Heart left ventricle (tissue), 16 donors: ENCODE measurements around the gene SRPK2. TPM values are rescaled to one million over a fixed set of nuclear protein-coding genes. Genes with fewer than 3 reads are reported as not detected.
"Not testable (repeated sequence)": the region's sequence is repeated elsewhere in the genome, so short reads cannot be mapped to it uniquely, and the experiment has no call there.

Experiments used
- ATAC-seq, 4 donors: fragments of 200-7000 bp; cut with Tn5 transposase; one replicate each; pipeline ENCODE4 v1.9.1; 2020 to 2022; ENCODE audit warnings: moderate library complexity in 4 of 4, mild to moderate bottlenecking in 3 of 4, moderate number of reproducible peaks in 1 of 4
- DNase-seq, 5 donors: peaks; one replicate each; pipeline ENCODE4 v3.0.0-alpha.2; 2020
- H3K27ac ChIP-seq, 12 donors: fragments of 200-600 bp; sonication (generic) in 4 of 12; one replicate each; pipeline versions ENCODE4 v1.5.0 to v1.8.0; 2016 to 2022; ENCODE audit warnings: mild to moderate bottlenecking in 2 of 12
- H3K27me3 ChIP-seq, 9 donors: fragments of 200-600 bp; sonication (generic) in 2 of 9; one replicate each; pipeline versions ENCODE4 v1.5.1 to v1.8.0; 2016 to 2022; ENCODE audit warnings: mild to moderate bottlenecking in 3 of 9
- H3K36me3 ChIP-seq, 9 donors: fragments of 200-600 bp; sonication (generic) in 2 of 9; one replicate each; pipeline versions ENCODE4 v1.5.0 to v1.8.0; 2018 to 2022; ENCODE audit warnings: mild to moderate bottlenecking in 2 of 9
- H3K4me1 ChIP-seq, 12 donors: fragments of 200-600 bp; sonication (generic) in 4 of 12; one replicate each; pipeline versions ENCODE4 v1.5.0 to v1.8.0; 2016 to 2022; ENCODE audit warnings: mild to moderate bottlenecking in 3 of 12
- H3K4me3 ChIP-seq, 12 donors: fragments of 200-600 bp; sonication (generic) in 4 of 12; one replicate each; pipeline versions ENCODE4 v1.5.0 to v1.8.0; 2017 to 2022; ENCODE audit warnings: mild to moderate bottlenecking in 9 of 12, moderate library complexity in 4 of 12
- H3K9me3 ChIP-seq, 12 donors: fragments of 200-600 bp; sonication (generic) in 4 of 12; one replicate each; pipeline versions ENCODE4 v1.5.0 to v1.8.0; 2016 to 2022; ENCODE audit warnings: mild to moderate bottlenecking in 1 of 12
- POLR2A ChIP-seq, 2 donors: fragments of 450-650 bp; IDR thresholded peaks; one replicate each; pipeline ENCODE4 v1.6.1; 2017; ENCODE audit warnings: antibody characterized with exemption in 2 of 2, mild to moderate bottlenecking in 2 of 2, moderate library complexity in 2 of 2
- WGBS, 4 donors: extraction: QIAGEN DNeasy Blood & Tissue Kit in 2 of 4; methylation state at CpG; one replicate each; pipeline versions ENCODE4 v1.1.5 to v1.1.7; 2013 to 2018; 5-methylcytosine and 5-hydroxymethylcytosine counted together
- intact Hi-C, 10 donors: fragments of 100-400 bp; cut with DNase I; formaldehyde crosslinking; loops; one replicate each; pipeline versions ENCODE4 v1.11.1 to v1.14.2; 2022
- polyA plus RNA-seq, 2 donors: library from polyadenylated mRNA; stranded (reverse); fragments of 200-250 nt; gene quantifications; one replicate each; pipeline ENCODE4 v1.2.3, GENCODE V29; 2013
- total RNA-seq, 9 donors: library from RNA; depleted of rRNA in 2 of 9; stranded (reverse); fragments of >200 nt in 2 of 9; fragmentation: NEBNext Ultra II Directional in 3 of 9; extraction: Animal tissue kit (Norgen Biotek cat#: 25700) in 3 of 9; gene quantifications; one replicate each; pipeline versions ENCODE4 v1.1.0 to v1.2.4, GENCODE V29; 2016 to 2023
- TF ChIP-seq, protein P1 (sequence below), 12 donors: fragments of 200-600 bp; sonication (generic) in 4 of 12; IDR thresholded peaks; one replicate each; pipeline versions ENCODE4 v1.5.0 to v1.8.0; 2018 to 2022; ENCODE audit warnings: antibody characterized with exemption in 12 of 12, mild to moderate bottlenecking in 5 of 12
- donor health status: ischemic (EF 13 %, LVEDD 7.1; RV severe dilation, severe dysfunction).
- donor health status: healthy with polysubstance abuse.
- donor health status: DM: no; HTN: yes; CAD: no.
- donor health status: DM: no; HTN: no; CAD: no.
- donor health status: ischemic (EF 25% LVEDD 6.9; RV normal size, moderate dysfunction).
- donor health status: ischemic (EF 25% LVEDD 5.7; RV mildly dilated, moderate dysfunction).
- donor health status: healthy.
- donor health status: DM: yes; HTN: yes; CAD: no.
- donor health status: ischemic (EF 35%, LVEDD 5.7; RV mildly dilated, moderate dysfunction).
- donor health status: nonischemic (EF 11% LVEDD 7.7; RV severe dilation, severe dysfunction).
- donor health status: DM: yes; HTN: yes; CAD: no.
- donor health status: PGD.
- donor health status: ischemic (EF 29% LVEDD 5.4; RV normal size, mild dysfunction).
- donor health status: nonischemic (EF 23%, LVEDD 6.1; RV moderate dilation, normal function).

The SRPK2 gene
- total and polyA plus RNA-seq, 11 donors: 8.6 to 42.4 (median 33.5) TPM

DNA sequence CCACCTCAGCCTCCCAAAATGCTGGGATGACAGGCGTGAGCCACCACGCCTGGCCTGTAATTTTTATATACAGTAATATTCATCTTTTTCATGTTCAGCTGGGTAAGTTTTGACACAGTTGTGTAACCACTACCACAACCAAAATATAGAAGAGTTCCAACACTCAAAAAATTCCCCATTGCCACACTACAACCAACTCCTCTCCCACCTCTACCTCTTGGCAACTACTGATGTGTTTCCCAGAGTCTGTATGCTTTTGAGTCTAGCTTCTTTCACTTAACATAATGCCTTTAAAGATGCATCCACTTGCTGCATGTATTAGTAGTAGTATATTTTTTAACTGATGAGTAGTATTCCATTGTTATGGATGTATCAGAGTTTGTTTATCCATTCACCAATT is 90.7 kb downstream of the SRPK2 start:
- Histone ChIP-seq H3K9me3 (peaks cover 0 to 5% (median 0%) of the 10 kb centered on the region in 12 donors), H3K27me3 (no peaks in the 10 kb centered on the region), H3K27ac (peak overlapping the region in 1 of 12 donors; percentile 23), H3K36me3 (no peaks in the 10 kb centered on the region), H3K4me1 (peaks cover 0 to 15% (median 6%) of the 10 kb centered on the region in 12 donors), H3K4me3 (no peak overlapping the region)
- DNase-seq: no peak
- WGBS, 4 donors: 98 to 100% (median 99%) methylated on average over 2 of the region's 2 CpGs
- TF ChIP-seq, protein P1, sequence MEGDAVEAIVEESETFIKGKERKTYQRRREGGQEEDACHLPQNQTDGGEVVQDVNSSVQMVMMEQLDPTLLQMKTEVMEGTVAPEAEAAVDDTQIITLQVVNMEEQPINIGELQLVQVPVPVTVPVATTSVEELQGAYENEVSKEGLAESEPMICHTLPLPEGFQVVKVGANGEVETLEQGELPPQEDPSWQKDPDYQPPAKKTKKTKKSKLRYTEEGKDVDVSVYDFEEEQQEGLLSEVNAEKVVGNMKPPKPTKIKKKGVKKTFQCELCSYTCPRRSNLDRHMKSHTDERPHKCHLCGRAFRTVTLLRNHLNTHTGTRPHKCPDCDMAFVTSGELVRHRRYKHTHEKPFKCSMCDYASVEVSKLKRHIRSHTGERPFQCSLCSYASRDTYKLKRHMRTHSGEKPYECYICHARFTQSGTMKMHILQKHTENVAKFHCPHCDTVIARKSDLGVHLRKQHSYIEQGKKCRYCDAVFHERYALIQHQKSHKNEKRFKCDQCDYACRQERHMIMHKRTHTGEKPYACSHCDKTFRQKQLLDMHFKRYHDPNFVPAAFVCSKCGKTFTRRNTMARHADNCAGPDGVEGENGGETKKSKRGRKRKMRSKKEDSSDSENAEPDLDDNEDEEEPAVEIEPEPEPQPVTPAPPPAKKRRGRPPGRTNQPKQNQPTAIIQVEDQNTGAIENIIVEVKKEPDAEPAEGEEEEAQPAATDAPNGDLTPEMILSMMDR (IDR thresholded peaks at IDR 0.05): no peak
- TF ChIP-seq POLR2A (IDR thresholded peaks at IDR 0.05): no peak
- intact Hi-C loops: no loop called here
- no peak for ATAC-seq

DNA sequence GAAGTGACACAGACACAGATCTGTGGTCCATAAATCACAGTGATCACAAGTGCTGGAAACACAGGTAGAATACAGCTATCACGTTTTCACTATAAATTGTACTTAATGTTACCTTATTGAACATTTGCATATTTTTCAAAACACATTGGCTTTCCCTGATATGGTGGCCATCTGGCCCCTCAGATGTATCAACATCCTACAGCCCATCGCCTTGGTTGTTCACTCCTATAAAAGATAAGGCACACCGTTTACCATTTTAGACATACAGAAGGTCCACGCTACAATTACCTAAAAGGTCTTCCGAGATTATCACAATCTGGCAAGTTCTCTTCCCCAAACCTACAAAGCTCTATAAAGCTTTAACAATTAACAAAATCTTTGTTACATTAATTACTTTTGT is 91.4 kb downstream of the SRPK2 start:
- intact Hi-C loops: no loop called here
- ATAC-seq: no peak
- no peak for DNase-seq
- WGBS, 4 donors: 92 to 96% (median 95%) methylated on average over 5 of the region's 5 CpGs
- H3K27ac ChIP-seq: no peak overlapping the region
- no peak overlapping the region for H3K4me3 ChIP-seq
- H3K36me3 ChIP-seq: no peaks in the 10 kb centered on the region
- H3K9me3 ChIP-seq: no peaks in the 10 kb centered on the region
- no peaks in the 10 kb centered on the region for H3K27me3 ChIP-seq
- peaks cover 0 to 15% (median 6%) of the 10 kb centered on the region in 12 donors for H3K4me1 ChIP-seq
- TF ChIP-seq, protein P1 (IDR thresholded peaks at IDR 0.05): no peak
- no peak for TF ChIP-seq POLR2A (IDR thresholded peaks at IDR 0.05)

DNA sequence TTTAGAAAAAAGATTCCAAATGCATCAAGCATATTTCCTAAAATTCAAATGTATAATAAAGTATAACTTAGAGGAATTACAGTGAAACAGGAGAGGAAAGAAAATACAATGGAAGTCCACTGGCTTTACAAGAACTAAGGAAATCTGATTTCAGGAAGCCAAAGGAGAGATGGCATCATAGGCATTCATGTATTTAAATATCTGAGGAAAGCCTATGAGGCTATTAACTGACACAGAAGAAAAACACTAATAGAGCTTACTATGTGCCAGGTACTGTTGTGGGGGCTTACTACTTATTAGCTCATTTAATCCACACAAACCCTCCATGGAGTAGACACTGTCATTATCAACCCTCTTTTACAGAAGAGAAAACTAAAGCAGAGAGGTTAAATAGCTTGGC is 92.2 kb downstream of the SRPK2 start:
- Histone ChIP-seq H3K4me3 (no peak overlapping the region), H3K9me3 (no peaks in the 10 kb centered on the region), H3K27me3 (no peaks in the 10 kb centered on the region), H3K27ac (no peak overlapping the region), H3K4me1 (peaks cover 0 to 15% (median 6%) of the 10 kb centered on the region in 12 donors), H3K36me3 (no peaks in the 10 kb centered on the region)
- no peak for ATAC-seq
- no peak for DNase-seq
- intact Hi-C loops: no loop called here
- TF ChIP-seq POLR2A (IDR thresholded peaks at IDR 0.05): no peak

DNA sequence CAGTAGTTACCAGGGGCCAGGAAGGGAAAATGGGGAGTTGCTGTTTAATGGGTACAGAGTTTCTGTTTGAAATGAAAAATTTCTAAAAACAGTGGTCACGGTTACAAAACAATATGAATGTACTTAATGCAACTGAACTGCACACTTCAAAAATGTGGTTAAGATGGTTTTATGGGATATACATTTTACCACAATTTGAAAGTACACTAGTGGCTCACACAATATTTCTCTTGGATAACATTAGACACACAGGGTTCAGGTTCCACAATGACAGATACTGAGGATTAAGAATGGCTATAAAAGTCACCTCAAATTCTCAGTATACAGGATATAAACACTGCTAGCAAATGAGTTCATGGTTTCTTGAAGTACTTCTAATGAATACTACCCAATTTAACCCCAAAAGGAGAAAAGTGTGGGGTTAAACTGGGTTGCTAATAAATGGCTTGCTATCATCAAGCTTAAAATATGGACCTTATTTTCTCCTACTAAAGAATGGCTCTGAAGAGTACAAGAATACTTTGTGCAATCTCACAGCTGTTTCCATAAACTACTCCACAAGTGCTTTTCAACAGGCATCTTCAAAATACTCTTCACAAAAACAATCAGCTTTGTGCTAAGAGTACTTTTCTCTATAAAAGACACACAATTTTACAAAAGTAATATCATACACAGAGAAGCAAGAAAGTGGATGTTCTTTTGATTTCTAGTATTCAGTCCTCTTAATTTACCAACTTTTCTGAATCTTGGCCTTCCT is 92.9 kb downstream of the SRPK2 start:
- H3K27ac ChIP-seq: peak overlapping the region in 1 of 12 donors; percentile 30
- no peak for ATAC-seq
- H3K27me3 ChIP-seq: no peaks in the 10 kb centered on the region
- peaks cover 0 to 15% (median 6%) of the 10 kb centered on the region in 12 donors for H3K4me1 ChIP-seq
- intact Hi-C loops: no loop called here
- H3K4me3 ChIP-seq: no peak overlapping the region
- WGBS, 4 donors: 89 to 98% (median 96%) methylated on average over 1 of the region's 1 CpG
- no peaks in the 10 kb centered on the region for H3K9me3 ChIP-seq
- no peaks in the 10 kb centered on the region for H3K36me3 ChIP-seq
- TF ChIP-seq, protein P1 (IDR thresholded peaks at IDR 0.05): no peak
- TF ChIP-seq POLR2A (IDR thresholded peaks at IDR 0.05): no peak
- DNase-seq: no peak

DNA sequence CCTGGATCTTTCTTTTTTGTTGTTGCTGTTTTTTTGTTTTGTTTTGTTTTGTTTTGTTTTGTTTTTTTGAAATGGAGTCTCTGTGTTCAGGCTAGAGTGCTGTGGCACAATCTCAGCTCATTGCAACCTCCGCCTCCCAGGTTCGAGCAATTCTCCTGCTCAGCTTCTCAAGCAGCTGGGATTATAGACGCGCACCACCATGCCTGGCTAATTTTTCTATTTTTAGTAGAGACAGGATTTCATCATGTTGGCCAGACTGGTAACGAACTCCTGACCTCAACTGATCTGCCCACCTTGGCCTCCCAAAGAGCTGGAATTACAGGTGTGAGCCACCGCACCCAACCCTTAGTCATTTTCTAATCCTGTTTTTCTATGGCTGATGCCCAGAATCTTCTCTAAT is 94.2 kb downstream of the SRPK2 start:
- DNase-seq, H3K27ac ChIP-seq, H3K9me3 ChIP-seq, H3K4me3 ChIP-seq, H3K27me3 ChIP-seq, H3K36me3 ChIP-seq, ATAC-seq, intact Hi-C loops: not testable (repeated sequence)
- H3K4me1 ChIP-seq: peaks cover 0 to 15% (median 6%) of the 10 kb centered on the region in 12 donors
- 87 to 96% (median 92%) methylated on average over 6 of the region's 6 CpGs for WGBS, 4 donors
